A549 (cell line): ENCODE data around the gene TMEFF2. TPM values are rescaled to one million over a fixed set of nuclear protein-coding genes. Genes with fewer than 3 reads are reported as not detected.

ENCODE experiments used
- ATAC-seq, 2 experiments: fragments of 200-7000 bp in 1 of 2; fragments of >200 bp in 1 of 2; cut with Nextera tagmentation in 1 of 2; cut with Tn5 transposase in 1 of 2; 3 replicates each; pipeline versions ENCODE4 v1.8.0 to v1.9.1; 2018 to 2020; ENCODE audit warnings: mild to moderate bottlenecking in 1 of 2, moderate library complexity in 1 of 2
- CTCF ChIA-PET: fragments of 300-600 bp; sonication (Branson Sonifier 250); formaldehyde crosslinking; extraction: SDS; loops from one replicate; lab custom pipeline; 2021; ENCODE audit warnings: antibody characterized with exemption, inconsistent platforms; lab: Yijun Ruan, JAX
- POLR2A ChIA-PET: fragments of 350-600 bp; formaldehyde crosslinking; extraction: SDS; loops from one replicate; lab custom pipeline; 2021; ENCODE audit warnings: antibody characterized with exemption, inconsistent platforms; lab: Yijun Ruan, JAX
- DNase-seq, 2 experiments: peaks; one replicate each; pipeline versions ENCODE4 v3.0.0 to v3.0.0-alpha.2; 2011 to 2016; ENCODE audit warnings: low read depth in 1 of 2, low spot score in 1 of 2
- FAIRE-seq: peaks from 2 replicates; lab custom pipeline; 2011; peaks lifted over from hg19 to GRCh38; lab: Jason Lieb, UNC
- H3K27ac ChIP-seq, 2 experiments: fragments of >200 bp; sonication (Bioruptor Twin); formaldehyde crosslinking; 3 replicates each; pipeline ENCODE4 v1.5.1; 2016 to 2017
- H3K4me1 ChIP-seq: fragments of >200 bp; sonication (Bioruptor Twin); formaldehyde crosslinking; 3 replicates; pipeline ENCODE4 v1.6.1; 2016
- H3K4me2 ChIP-seq: fragments of >200 bp; sonication (Bioruptor Twin); formaldehyde crosslinking; 3 replicates; pipeline ENCODE4 v1.6.1; 2016
- H3K4me3 ChIP-seq: fragments of >200 bp; sonication (Bioruptor Twin); formaldehyde crosslinking; 3 replicates; pipeline ENCODE4 v1.5.1; 2016
- H3K9me3 ChIP-seq: fragments of >200 bp; sonication (Bioruptor Twin); formaldehyde crosslinking; 3 replicates; pipeline ENCODE4 v1.6.1; 2016
- BHLHE40 ChIP-seq: IDR thresholded peaks from 2 replicates; pipeline ENCODE4 v1.6.1; 2012; ENCODE audit warnings: low read depth, low read length, inconsistent platforms
- CHD2 ChIP-seq: fragments of 150-350 bp; IDR thresholded peaks from 2 replicates; pipeline ENCODE4 v1.6.1; 2014; ENCODE audit warnings: low read length; ENCODE audit not compliant: partially characterized antibody
- CHD4 ChIP-seq: fragments of 200-600 bp; sonication (generic); IDR thresholded peaks from 2 replicates; pipeline ENCODE4 v1.6.1; 2016; ENCODE audit warnings: antibody characterized with exemption, mild to moderate bottlenecking, borderline replicate concordance
- CTCF ChIP-seq: fragments of >200 bp; sonication (Bioruptor Twin); formaldehyde crosslinking; IDR thresholded peaks from 3 replicates; pipeline ENCODE4 v1.5.1; 2016
- E2F6 ChIP-seq: IDR thresholded peaks from 2 replicates; pipeline ENCODE4 v1.6.1; 2012; ENCODE audit warnings: low read depth, borderline replicate concordance
- FOSB ChIP-seq: fragments of 250-450 bp; sonication (Bioruptor Pico); IDR thresholded peaks from 2 replicates; pipeline ENCODE4 v1.5.0; 2020; ENCODE audit warnings: mild to moderate bottlenecking, moderate library complexity
- FOSL2 ChIP-seq, 2 experiments: fragments of 450-650 bp in 1 of 2; fragments of >200 bp in 1 of 2; sonication (Bioruptor Twin) in 1 of 2; formaldehyde crosslinking; IDR thresholded peaks; 2 replicates each; pipeline versions ENCODE4 v1.5.0 to v1.6.1; 2016 to 2020; ENCODE audit warnings: mild to moderate bottlenecking in 1 of 2, moderate library complexity in 1 of 2
- HES2 ChIP-seq: fragments of >200 bp; sonication (Bioruptor Twin); formaldehyde crosslinking; IDR thresholded peaks from 2 replicates; pipeline ENCODE4 v1.6.1; 2016
- KDM1A ChIP-seq: fragments of 200-600 bp; sonication (generic); IDR thresholded peaks from 2 replicates; pipeline ENCODE4 v1.6.1; 2016; ENCODE audit warnings: low read depth, mild to moderate bottlenecking
- KDM5A ChIP-seq: fragments of 200-600 bp; sonication (generic); IDR thresholded peaks from 2 replicates; pipeline ENCODE4 v1.6.1; 2016; ENCODE audit warnings: antibody characterized with exemption, mild to moderate bottlenecking
- MAZ ChIP-seq: fragments of 150-350 bp; IDR thresholded peaks from 2 replicates; pipeline ENCODE4 v1.6.1; 2014; ENCODE audit warnings: antibody characterized with exemption, low read depth, low read length, borderline replicate concordance
- PBX3 ChIP-seq: IDR thresholded peaks from 2 replicates; pipeline ENCODE4 v1.6.1; 2012
- POLR2AphosphoS2 ChIP-seq: conservative IDR thresholded peaks from 2 replicates; pipeline ENCODE4 v1.6.1; 2012; ENCODE audit warnings: low read length, improper control_type of control experiment, inconsistent platforms
- RAD21 ChIP-seq, 2 experiments: fragments of >200 bp in 1 of 2; sonication (Bioruptor Twin) in 1 of 2; formaldehyde crosslinking in 1 of 2; IDR thresholded peaks in 1 of 2; conservative IDR thresholded peaks in 1 of 2; 2 replicates in 1 of 2; 3 replicates in 1 of 2; pipeline ENCODE4 v1.6.1; 2012 to 2018; ENCODE audit warnings: inconsistent platforms in 1 of 2
- RARB ChIP-seq: fragments of 250-450 bp; sonication (Bioruptor Pico); IDR thresholded peaks from 2 replicates; pipeline ENCODE4 v1.8.0; 2021; ENCODE audit warnings: mild to moderate bottlenecking, moderate library complexity
- SMC3 ChIP-seq: fragments of >200 bp; sonication (Bioruptor Twin); formaldehyde crosslinking; IDR thresholded peaks from 3 replicates; pipeline ENCODE4 v1.6.1; 2018; ENCODE audit warnings: inconsistent platforms
- TFCP2L1 ChIP-seq: fragments of 250-450 bp; sonication (Bioruptor Pico); IDR thresholded peaks from 2 replicates; pipeline ENCODE4 v1.5.0; 2021; ENCODE audit warnings: mild to moderate bottlenecking
- TP53 ChIP-seq: fragments of 250-450 bp; sonication (Bioruptor Pico); IDR thresholded peaks from 2 replicates; pipeline ENCODE4 v1.5.0; 2021; ENCODE audit warnings: mild to moderate bottlenecking, moderate library complexity
- ZC3H11A ChIP-seq: fragments of 450-650 bp; IDR thresholded peaks from 2 replicates; pipeline ENCODE4 v1.6.1; 2014; ENCODE audit warnings: antibody characterized with exemption, mild to moderate bottlenecking
- ZFP36 ChIP-seq: fragments of 450-650 bp; IDR thresholded peaks from 2 replicates; pipeline ENCODE4 v1.6.1; 2014; ENCODE audit warnings: borderline replicate concordance; ENCODE audit not compliant: partially characterized antibody
- WGBS: methylation state at CpG from one replicate; pipeline ENCODE4 v1.1.6; 2017; ENCODE audit errors: missing lambda C conversion rate; 5-methylcytosine and 5-hydroxymethylcytosine counted together
- polyA plus RNA-seq, 4 experiments: library from polyadenylated mRNA; depleted of rRNA in 3 of 4; stranded (reverse); fragments of >200 nt; fragmentation: RNase III in 1 of 4; extraction: RNeasy Plus Mini Kit Qiagen cat#74134 plus additional on column Dnase treatment in 1 of 4; gene quantifications; 2 replicates in 3 of 4; 3 replicates in 1 of 4; pipeline ENCODE4 v1.2.3, GENCODE V29; 2011 to 2017
- TF ChIP-seq, protein P1 (sequence below): fragments of 250-450 bp; sonication (Bioruptor Pico); IDR thresholded peaks from 2 replicates; pipeline ENCODE4 v1.5.0; 2021; ENCODE audit warnings: mild to moderate bottlenecking, moderate library complexity, borderline replicate concordance
- TF ChIP-seq, protein P2 (sequence below): fragments of 250-450 bp; sonication (Bioruptor Pico); IDR thresholded peaks from 2 replicates; pipeline ENCODE4 v1.5.0; 2020; ENCODE audit warnings: low read depth, mild to moderate bottlenecking, moderate library complexity

TMEFF2 gene
- polyA plus RNA-seq, 2 of the 4 experiments (the other 2 are of a cell fraction): 0.30 to 0.46 TPM

GRCh38 chr2:192201116-192201515 is 6.4 kb upstream of the TMEFF2 start:
- H3K4me1 ChIP-seq: peaks cover 6% of the 10 kb centered on the region; the same call in 1 of the 3 replicates
- 83% methylated on average over 1 of the region's 1 CpG for WGBS
- FAIRE-seq: no peak
- ChIA-PET CTCF (no interaction called here), POLR2A (no interaction called here)
- no peak for DNase-seq
- H3K27ac ChIP-seq: no peak overlapping the region
- H3K4me3 ChIP-seq: no peak overlapping the region
- ATAC-seq: no peak
- TF ChIP-seq SMC3 (no peak), ZFP36 (no peak), HES2 (no peak), PBX3 (no peak), RARB (CRISPR knock-in tag) (no peak), ZC3H11A (no peak), MAZ (no peak), FOSL2 (IDR thresholded peaks at IDR 0.05) (no peak), FOSL2 (CRISPR knock-in tag; IDR thresholded peaks at IDR 0.05) (no peak), TP53 (CRISPR knock-in tag) (no peak), TFCP2L1 (no peak), CHD4 (no peak), POLR2AphosphoS2 (no peak), KDM1A (no peak), BHLHE40 (no peak), RAD21 (conservative IDR thresholded peaks at IDR 0.05 in 1 of 2, IDR thresholded peaks at IDR 0.05 in 1 of 2) (no peak), CHD2 (no peak)
- TF ChIP-seq, protein P1, sequence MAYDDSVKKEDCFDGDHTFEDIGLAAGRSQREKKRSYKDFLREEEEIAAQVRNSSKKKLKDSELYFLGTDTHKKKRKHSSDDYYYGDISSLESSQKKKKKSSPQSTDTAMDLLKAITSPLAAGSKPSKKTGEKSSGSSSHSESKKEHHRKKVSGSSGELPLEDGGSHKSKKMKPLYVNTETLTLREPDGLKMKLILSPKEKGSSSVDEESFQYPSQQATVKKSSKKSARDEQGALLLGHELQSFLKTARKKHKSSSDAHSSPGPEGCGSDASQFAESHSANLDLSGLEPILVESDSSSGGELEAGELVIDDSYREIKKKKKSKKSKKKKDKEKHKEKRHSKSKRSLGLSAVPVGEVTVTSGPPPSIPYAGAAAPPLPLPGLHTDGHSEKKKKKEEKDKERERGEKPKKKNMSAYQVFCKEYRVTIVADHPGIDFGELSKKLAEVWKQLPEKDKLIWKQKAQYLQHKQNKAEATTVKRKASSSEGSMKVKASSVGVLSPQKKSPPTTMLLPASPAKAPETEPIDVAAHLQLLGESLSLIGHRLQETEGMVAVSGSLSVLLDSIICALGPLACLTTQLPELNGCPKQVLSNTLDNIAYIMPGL (CRISPR knock-in tag): no peak
- H3K4me2 ChIP-seq: no peak overlapping the region
- H3K9me3 ChIP-seq: no peaks in the 10 kb centered on the region

DNA sequence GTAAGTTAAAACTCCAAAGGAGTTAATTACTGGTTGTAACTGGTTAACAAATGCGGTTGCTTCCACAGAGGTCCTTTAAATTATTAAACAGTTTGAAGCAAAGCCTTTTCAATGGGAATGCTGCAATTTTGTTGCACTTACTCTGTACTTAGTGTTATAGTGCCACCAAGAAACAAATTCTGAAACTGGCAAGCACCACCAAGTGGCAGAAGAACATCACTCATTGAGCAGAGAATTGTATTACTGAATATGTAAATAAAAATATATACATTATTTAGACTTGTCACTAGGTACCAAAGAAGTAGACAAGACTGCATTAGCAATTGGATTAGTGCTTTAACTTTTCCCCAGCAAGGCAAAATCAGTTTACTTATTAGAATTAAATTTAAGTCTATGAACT is 2.6 kb upstream of the TMEFF2 start:
- FAIRE-seq: no peak
- H3K4me3 ChIP-seq: no peak overlapping the region
- H3K27ac ChIP-seq: no peak overlapping the region
- H3K9me3 ChIP-seq: no peaks in the 10 kb centered on the region
- WGBS: 67% methylated on average over 1 of the region's 1 CpG
- no peak for TF ChIP-seq FOSB
- peak; percentile 55 to 58 for TF ChIP-seq RAD21 (conservative IDR thresholded peaks at IDR 0.05 in 1 of 2, IDR thresholded peaks at IDR 0.05 in 1 of 2)
- TF ChIP-seq, protein P2, sequence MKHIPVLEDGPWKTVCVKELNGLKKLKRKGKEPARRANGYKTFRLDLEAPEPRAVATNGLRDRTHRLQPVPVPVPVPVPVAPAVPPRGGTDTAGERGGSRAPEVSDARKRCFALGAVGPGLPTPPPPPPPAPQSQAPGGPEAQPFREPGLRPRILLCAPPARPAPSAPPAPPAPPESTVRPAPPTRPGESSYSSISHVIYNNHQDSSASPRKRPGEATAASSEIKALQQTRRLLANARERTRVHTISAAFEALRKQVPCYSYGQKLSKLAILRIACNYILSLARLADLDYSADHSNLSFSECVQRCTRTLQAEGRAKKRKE: no peak
- TF ChIP-seq ZC3H11A: no peak
- no peak for TF ChIP-seq KDM5A
- peak; percentile 42 for TF ChIP-seq CTCF
- TF ChIP-seq E2F6: no peak
- no peak for TF ChIP-seq TFCP2L1
- TF ChIP-seq SMC3: peak; percentile 51
- peak; percentile 3 to 13 for DNase-seq
- H3K4me1 ChIP-seq: peaks cover 8% of the 10 kb centered on the region; the same call in 1 of the 3 replicates
- POLR2A ChIA-PET: no interaction called here
- ATAC-seq: no peak
- H3K4me2 ChIP-seq: no peak overlapping the region
- CTCF ChIA-PET: no interaction called here
